ENCODE results near the gene ABCA13. TPM values are rescaled to one million over a fixed set of nuclear protein-coding genes. Genes with fewer than 3 reads are reported as not detected.

ABCA13 gene
- total and polyA plus RNA-seq, 2 experiments from 2014 or later: 0.11 TPM; not detected in 1

DNA sequence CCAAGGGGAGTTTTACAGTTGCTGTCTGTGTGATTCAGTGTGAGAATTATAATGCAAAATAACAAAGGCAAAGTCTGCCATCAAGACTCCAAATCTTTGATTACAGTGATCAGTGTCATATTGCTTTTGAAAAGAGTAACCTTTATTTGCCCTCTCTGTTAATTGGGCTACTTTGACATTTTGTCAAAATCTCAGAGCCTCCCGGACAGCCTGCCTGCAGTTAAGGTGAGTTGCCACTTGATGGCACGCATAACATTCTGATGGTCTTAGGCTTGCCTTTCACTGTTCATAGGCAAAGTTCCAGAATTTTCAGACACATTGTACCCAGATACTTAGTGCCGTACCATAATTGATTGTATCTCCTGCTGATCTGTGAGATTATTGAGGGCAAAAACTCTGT lies 253.5 kb downstream of the ABCA13 start:
- Histone ChIP-seq H3K9me3 (ENCODE audit: low read depth) (no peaks in the 10 kb centered on the region), H3K4me1 (ENCODE audit: insufficient read depth) (0 out of 2 replicates have a peak, but pooled peaks cover 5% of the 10 kb centered on the region), H3K27me3 (replicated peaks; ENCODE audit: insufficient read depth) (no peaks in the 10 kb centered on the region), H3K9ac (no peak overlapping the region), H3K4me3 (no peak overlapping the region), H3K79me2 (ENCODE audit: insufficient read depth) (no peaks in the 10 kb centered on the region), H3K27ac (no peak overlapping the region), H4K20me1 (ENCODE audit: insufficient read depth) (no peaks in the 10 kb centered on the region), H3K36me3 (ENCODE audit: low read depth) (no peaks in the 10 kb centered on the region), H3K4me2 (ENCODE audit: unreplicated experiment) (no peak overlapping the region), H3F3A (ENCODE audit: insufficient read depth) (no peaks in the 10 kb centered on the region), H2AFZ (no peak overlapping the region), H3K9me2 (ENCODE audit: insufficient read depth) (no peaks in the 10 kb centered on the region)
- in situ Hi-C loops (cut with MboI): no loop called here
- DNase-seq: peak; percentile 16
- WGBS, 2 experiments (ENCODE audit: low coverage in 1 of 2, low lambda C conversion rate in 2 of 2, missing lambda C conversion rate in 2 of 2): 7 to 8% methylated on average over 3 of the region's 3 CpGs
- no peak for TF ChIP-seq EZH2phosphoT487 (IDR thresholded peaks at IDR 0.05; ENCODE audit: insufficient read depth, low read depth)
- no peak for TF ChIP-seq EZH2 (IDR thresholded peaks at IDR 0.05; ENCODE audit: insufficient read depth, poor library complexity, severe bottlenecking)

DNA sequence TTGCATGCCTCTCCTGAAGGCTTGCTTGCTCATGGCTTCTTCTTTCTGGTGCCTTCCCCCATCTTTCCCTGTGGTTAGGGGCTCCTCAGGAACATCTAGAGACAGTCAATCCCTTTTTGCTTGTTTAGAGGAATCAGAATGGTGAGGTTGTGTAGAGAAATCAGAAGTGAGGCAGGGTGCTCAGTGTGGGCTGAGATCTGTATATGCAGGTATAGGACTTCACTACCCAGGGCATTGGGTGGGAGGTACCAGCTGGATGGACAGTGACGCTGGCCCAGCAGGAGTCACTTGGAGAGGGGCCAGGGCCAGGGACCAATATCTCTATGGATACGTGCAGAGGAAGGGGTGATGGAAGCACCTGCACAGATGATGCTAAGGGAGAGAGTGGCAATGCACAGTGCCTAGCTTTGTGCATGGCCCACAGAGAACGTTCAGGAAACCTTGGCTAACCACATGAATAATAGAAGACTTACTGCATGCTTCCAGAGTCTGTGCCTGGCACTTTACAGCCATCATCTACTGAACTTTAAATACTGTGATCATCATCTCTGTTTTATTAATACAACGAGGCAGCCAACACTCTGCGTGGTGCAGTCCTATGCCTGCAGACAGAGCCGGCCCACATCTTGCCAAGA lies 255.2 kb downstream of the ABCA13 start:
- H2AFZ ChIP-seq: no peak overlapping the region
- no peaks in the 10 kb centered on the region for H4K20me1 ChIP-seq (ENCODE audit: insufficient read depth)
- H3K27ac ChIP-seq: no peak overlapping the region
- no peaks in the 10 kb centered on the region for H3K79me2 ChIP-seq (ENCODE audit: insufficient read depth)
- 0 out of 2 replicates have a peak, but pooled peaks cover 5% of the 10 kb centered on the region for H3K4me1 ChIP-seq (ENCODE audit: insufficient read depth)
- in situ Hi-C loops (cut with MboI): no loop called here
- DNase-seq: no peak
- no peaks in the 10 kb centered on the region for H3F3A ChIP-seq (ENCODE audit: insufficient read depth)
- no peaks in the 10 kb centered on the region for H3K27me3 ChIP-seq (replicated peaks; ENCODE audit: insufficient read depth)
- no peaks in the 10 kb centered on the region for H3K9me2 ChIP-seq (ENCODE audit: insufficient read depth)
- H3K9ac ChIP-seq: no peak overlapping the region
- TF ChIP-seq EZH2phosphoT487 (IDR thresholded peaks at IDR 0.05; ENCODE audit: insufficient read depth, low read depth) (no peak), EZH2 (IDR thresholded peaks at IDR 0.05; ENCODE audit: insufficient read depth, poor library complexity, severe bottlenecking) (no peak)
- no peaks in the 10 kb centered on the region for H3K9me3 ChIP-seq (ENCODE audit: low read depth)
- H3K36me3 ChIP-seq (ENCODE audit: low read depth): no peaks in the 10 kb centered on the region
- H3K4me3 ChIP-seq: no peak overlapping the region
- H3K4me2 ChIP-seq (ENCODE audit: unreplicated experiment): no peak overlapping the region
- WGBS, 2 experiments (ENCODE audit: low coverage in 1 of 2, low lambda C conversion rate in 2 of 2, missing lambda C conversion rate in 2 of 2): 27 to 35% methylated on average over 6 of the region's 6 CpGs

DNA sequence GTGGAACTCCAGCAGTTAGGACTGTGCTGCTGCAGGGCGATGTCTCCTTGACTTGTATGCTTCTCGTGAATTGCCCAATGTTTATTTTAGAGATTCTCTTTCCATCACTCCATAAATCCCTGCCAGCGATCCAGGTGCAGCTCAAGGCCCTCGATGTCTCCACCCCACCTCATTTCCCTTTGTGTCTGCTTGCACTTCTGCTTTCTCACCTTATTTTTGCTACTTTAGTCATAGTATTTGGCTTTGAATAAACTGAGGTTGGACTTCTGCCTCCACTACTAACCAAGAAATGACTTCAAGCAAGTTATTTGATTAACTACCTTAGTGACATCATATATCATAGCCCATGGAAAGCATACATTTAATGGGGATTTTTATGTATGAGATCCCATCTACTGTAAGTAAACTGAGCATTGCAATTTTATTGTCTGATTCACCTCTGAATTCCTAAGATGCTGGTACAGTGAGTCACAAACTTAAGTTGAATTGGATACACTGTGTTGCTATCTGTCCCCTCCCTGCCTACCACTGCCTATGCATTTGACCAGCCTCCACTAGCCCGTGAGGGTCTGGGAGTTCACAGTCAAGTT lies 255.8 kb downstream of the ABCA13 start:
- no peak overlapping the region for H3K27ac ChIP-seq
- no peaks in the 10 kb centered on the region for H3K36me3 ChIP-seq (ENCODE audit: low read depth)
- peak; percentile 25 for DNase-seq
- H3K4me2 ChIP-seq (ENCODE audit: unreplicated experiment): no peak overlapping the region
- no peaks in the 10 kb centered on the region for H3K9me2 ChIP-seq (ENCODE audit: insufficient read depth)
- WGBS, 2 experiments (ENCODE audit: low coverage in 1 of 2, low lambda C conversion rate in 2 of 2, missing lambda C conversion rate in 2 of 2): 19 to 27% methylated on average over 5 of the region's 5 CpGs
- no peak overlapping the region for H3K4me3 ChIP-seq
- TF ChIP-seq EZH2 (IDR thresholded peaks at IDR 0.05; ENCODE audit: insufficient read depth, poor library complexity, severe bottlenecking) (no peak), EZH2phosphoT487 (IDR thresholded peaks at IDR 0.05; ENCODE audit: insufficient read depth, low read depth) (no peak)
- no peaks in the 10 kb centered on the region for H3K27me3 ChIP-seq (replicated peaks; ENCODE audit: insufficient read depth)
- no peaks in the 10 kb centered on the region for H3K79me2 ChIP-seq (ENCODE audit: insufficient read depth)
- H2AFZ ChIP-seq: no peak overlapping the region
- no peak overlapping the region for H3K9ac ChIP-seq
- H3K9me3 ChIP-seq (ENCODE audit: low read depth): no peaks in the 10 kb centered on the region
- no peaks in the 10 kb centered on the region for H3F3A ChIP-seq (ENCODE audit: insufficient read depth)
- H4K20me1 ChIP-seq (ENCODE audit: insufficient read depth): no peaks in the 10 kb centered on the region
- in situ Hi-C loops (cut with MboI): no loop called here
- 0 out of 2 replicates have a peak, but pooled peaks cover 5% of the 10 kb centered on the region for H3K4me1 ChIP-seq (ENCODE audit: insufficient read depth)

DNA sequence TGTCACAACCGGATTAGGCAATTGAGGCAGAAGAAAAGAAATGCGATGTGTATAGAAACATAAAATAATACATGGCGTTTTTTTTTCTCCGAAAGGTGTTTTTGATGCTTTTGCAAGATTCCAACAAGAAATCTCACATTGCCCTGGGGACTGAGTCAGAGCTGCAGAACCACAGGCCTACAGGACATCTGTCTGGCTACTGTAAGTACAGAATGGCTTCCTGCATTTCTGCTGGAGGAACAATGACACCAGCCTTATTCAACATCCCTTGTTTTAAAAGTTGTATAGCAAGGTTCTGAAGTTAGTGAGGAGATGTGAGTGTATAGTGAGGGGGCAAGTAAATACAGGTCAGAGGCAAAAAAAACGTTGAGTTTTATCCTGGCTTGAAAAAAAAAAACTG lies 256.4 kb downstream of the ABCA13 start:
- Histone ChIP-seq H3K27ac (no peak overlapping the region), H3K27me3 (replicated peaks; ENCODE audit: insufficient read depth) (no peaks in the 10 kb centered on the region), H3K4me2 (ENCODE audit: unreplicated experiment) (no peak overlapping the region), H3K36me3 (ENCODE audit: low read depth) (no peaks in the 10 kb centered on the region), H3K9me2 (ENCODE audit: insufficient read depth) (no peaks in the 10 kb centered on the region), H2AFZ (no peak overlapping the region), H3K4me3 (no peak overlapping the region), H4K20me1 (ENCODE audit: insufficient read depth) (no peaks in the 10 kb centered on the region), H3K9me3 (ENCODE audit: low read depth) (no peaks in the 10 kb centered on the region), H3K4me1 (ENCODE audit: insufficient read depth) (0 out of 2 replicates have a peak, but pooled peaks cover 5% of the 10 kb centered on the region), H3K9ac (no peak overlapping the region), H3K79me2 (ENCODE audit: insufficient read depth) (no peaks in the 10 kb centered on the region), H3F3A (ENCODE audit: insufficient read depth) (no peaks in the 10 kb centered on the region)
- TF ChIP-seq EZH2phosphoT487 (IDR thresholded peaks at IDR 0.05; ENCODE audit: insufficient read depth, low read depth): no peak
- no peak for TF ChIP-seq EZH2 (IDR thresholded peaks at IDR 0.05; ENCODE audit: insufficient read depth, poor library complexity, severe bottlenecking)
- in situ Hi-C loops (cut with MboI): no loop called here
- 43 to 50% methylated on average over 5 of the region's 5 CpGs for WGBS, 2 experiments (ENCODE audit: low coverage in 1 of 2, low lambda C conversion rate in 2 of 2, missing lambda C conversion rate in 2 of 2)
- DNase-seq: peak; percentile 18

All from GM23248 (cell line).